ENCODE measurements around the gene PTGDR2. TPM values are rescaled to one million over a fixed set of nuclear protein-coding genes. Genes with fewer than 3 reads are reported as not detected.

Gene PTGDR2
- total and polyA plus RNA-seq, 9 of the 15 experiments (the other 6 are each of a cell fraction or from before 2014, with no cell fraction given): 0.51 to 2.6 (median 1.6) TPM

- TF ChIP-seq ZNF407 (IDR thresholded peaks at IDR 0.05; ENCODE audit: low read depth): no peak
These were observed 5.2 kb upstream of the PTGDR2 start (continued) for GRCh38 chr11:60860943-60861342.

- TF ChIP-seq RNF219 (CRISPR knock-in tag; IDR thresholded peaks at IDR 0.05) (no peak), SIN3A (IDR thresholded peaks at IDR 0.05; ENCODE audit: borderline replicate concordance in 2 of 2, control insufficient read depth in 1 of 2, low read depth in 2 of 2, low read length in 2 of 2) (no peak), NFIC (IDR thresholded peaks at IDR 0.05) (no peak)
- 76% methylated on average over 13 of the region's 15 CpGs for WGBS (ENCODE audit: insufficient coverage, low coverage, missing lambda C conversion rate)
- Histone ChIP-seq H3K9ac (ENCODE audit: insufficient read depth in 1 of 2, low read depth in 2 of 2, low read length in 2 of 2) (no peak overlapping the region), H3K36me3 (ENCODE audit: control insufficient read depth, insufficient read depth, low read length) (no peaks in the 10 kb centered on the region), H3K9me1 (ENCODE audit: control insufficient read depth, insufficient read depth, low read length) (no peaks in the 10 kb centered on the region), H3K79me2 (ENCODE audit: control insufficient read depth, insufficient read depth, low read length) (peaks cover 1% of the 10 kb centered on the region; the same call in 1 of the 3 replicates), H3K27ac (ENCODE audit: extremely low read depth, low read depth, low read length) (no peak overlapping the region), H3K4me3 (no peak overlapping the region), H2AFZ (ENCODE audit: low read depth, low read length) (no peak overlapping the region), H3K4me1 (replicated peaks in 1 of 2; ENCODE audit: control insufficient read depth in 2 of 2, insufficient read depth in 2 of 2, low read length in 2 of 2) (peaks cover 36 to 45% of the 10 kb centered on the region in 2 experiments), H3K27me3 (ENCODE audit: control insufficient read depth in 2 of 2, insufficient read depth in 2 of 2, low read length in 2 of 2) (no peaks in the 10 kb centered on the region), H3K9me3 (replicated peaks; ENCODE audit: control insufficient read depth, insufficient read depth, low read depth, low read length) (no peaks in the 10 kb centered on the region), H3K4me2 (ENCODE audit: insufficient read depth, low read length) (no peak overlapping the region), H4K20me1 (replicated peaks; ENCODE audit: control insufficient read depth, insufficient read depth, low read length) (no peaks in the 10 kb centered on the region)
- FAIRE-seq (no peak), DNase-seq (ENCODE audit: extremely low read depth in 1 of 4, low spot score in 3 of 4) (no peak), ATAC-seq (no peak)
- ChIA-PET CTCF (ENCODE audit: low intra/inter-chr PET ratio) (no interaction called here), POLR2A (no interaction called here)
- intact Hi-C loops (cut with micrococcal nuclease) (no loop called here), in situ Hi-C loops (cut with MboI) (no loop called here)
- no TSS peak for BruUV-seq (replicated peaks)
These were observed 4.0 kb upstream of the PTGDR2 start for GRCh38 chr11:60859616-60860250.

All from K562 (cell line).